ENCODE results near the gene SUMO1. TPM values are rescaled to one million over a fixed set of nuclear protein-coding genes. Genes with fewer than 3 reads are reported as not detected.

SUMO1 gene
- total and polyA plus RNA-seq, 2 of the 8 experiments (the other 6 are each of a cell fraction or from before 2014, with no cell fraction given), result 108 to 238 TPM

DNA sequence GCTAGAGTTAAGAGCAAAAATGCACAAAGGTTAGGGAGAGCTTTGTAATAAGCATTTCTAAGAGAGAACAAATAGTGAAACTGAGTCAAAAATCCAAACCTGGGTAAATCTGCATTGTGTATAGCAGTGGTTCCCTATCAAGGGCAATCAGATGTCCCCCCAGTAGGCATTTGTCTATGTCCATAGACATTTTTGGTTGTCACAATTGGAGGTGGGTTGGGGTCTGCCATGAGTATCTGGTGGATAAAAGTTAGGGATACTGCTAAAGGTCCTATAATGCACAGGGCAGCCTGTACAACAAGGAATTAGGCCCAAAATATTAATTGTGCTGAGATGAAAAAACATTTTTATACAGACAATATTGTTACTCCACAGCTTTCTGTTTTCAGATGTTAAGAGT is 48.2 kb upstream of the SUMO1 start:
- Histone ChIP-seq H3K4ac (replicated peaks; ENCODE audit: insufficient read length, low read depth, low read length) (no peak overlapping the region), H4K20me1 (replicated peaks in 1 of 2; ENCODE audit: control insufficient read depth in 1 of 2, insufficient read depth in 2 of 2, low read length in 2 of 2) (peaks cover 2 to 4% of the 10 kb centered on the region in 2 experiments), H2BK12ac (ENCODE audit: low read depth, low read length) (no peak overlapping the region), H3K18ac (ENCODE audit: extremely low read depth, low read length) (no peak overlapping the region), H2BK120ac (replicated peaks; ENCODE audit: low read depth, low read length) (no peak overlapping the region), H3K9me3 (ENCODE audit: insufficient read depth in 2 of 2, low read depth in 1 of 2, low read length in 1 of 2) (no peaks in the 10 kb centered on the region), H3K23me2 (ENCODE audit: low read depth, low read length) (no peaks in the 10 kb centered on the region), H3K79me2 (ENCODE audit: control insufficient read depth in 1 of 2, insufficient read depth in 2 of 2, low read length in 2 of 2) (peaks cover 0 to 27% of the 10 kb centered on the region in 2 experiments; a peak in 2 of 4 replicates), H4K91ac (replicated peaks; ENCODE audit: insufficient read length, low read length) (no peak overlapping the region), H2BK5ac (ENCODE audit: low read depth, low read length) (no peak overlapping the region), H2BK20ac (ENCODE audit: low read length) (no peak overlapping the region), H3K79me1 (ENCODE audit: low read depth, low read length) (no peaks in the 10 kb centered on the region; the same call in 1 of the 2 replicates), H2BK15ac (ENCODE audit: low read length) (no peak overlapping the region), H2AK5ac (ENCODE audit: low read depth, low read length) (no peak overlapping the region), H3K56ac (replicated peaks; ENCODE audit: insufficient read length, low read depth, low read length) (no peak overlapping the region), H3K36me3 (ENCODE audit: control insufficient read depth in 2 of 4, insufficient read depth in 4 of 4, low read length in 3 of 4) (peaks cover 44 to 100% (median 83%) of the 10 kb centered on the region in 4 experiments), H3K14ac (ENCODE audit: insufficient read length) (no peak overlapping the region), H4K5ac (ENCODE audit: insufficient read length, low read depth, low read length) (no peak overlapping the region), H3K27me3 (replicated peaks in 1 of 4; ENCODE audit: control insufficient read depth in 3 of 4, extremely low read depth in 1 of 4, insufficient read depth in 3 of 4, low read length in 3 of 4) (no peaks in the 10 kb centered on the region), H3K4me3 (ENCODE audit: extremely low read depth in 1 of 4, insufficient read depth in 2 of 4, low read depth in 3 of 4, low read length in 4 of 4) (no peak overlapping the region), H3K23ac (ENCODE audit: insufficient read length) (no peak overlapping the region), H3K9ac (replicated peaks in 1 of 4; ENCODE audit: extremely low read depth in 1 of 4, low read depth in 3 of 4, low read length in 3 of 4) (no peak overlapping the region), H4K8ac (ENCODE audit: extremely low read depth, insufficient read depth, low read length) (no peak overlapping the region), H3K4me2 (ENCODE audit: insufficient read depth in 1 of 2, low read depth in 2 of 2, low read length in 2 of 2) (no peak overlapping the region), H2AFZ (ENCODE audit: low read length) (no peak overlapping the region), H3K4me1 (replicated peaks in 1 of 4; ENCODE audit: control insufficient read depth in 3 of 4, insufficient read depth in 4 of 4, low read length in 3 of 4) (no peaks in the 10 kb centered on the region), H3K27ac (ENCODE audit: low read depth, low read length) (no peak overlapping the region)
- FAIRE-seq (no peak), DNase-seq (ENCODE audit: low read depth in 1 of 2, low spot score in 2 of 2) (no peak)
- CTCF ChIA-PET (ENCODE audit: partially characterized antibody), result interaction anchor here (0.6 to 3.3 kb wide), 3 partner anchors 8 to 607 kb away, joined by 4 to 19 read pairs (median 4); no protein-coding TSS in a partner anchor
- POLR2A ChIA-PET (ENCODE audit: partially characterized antibody), result interaction anchor here (0.8 to 1.7 kb wide), 4 partner anchors 9 to 19 kb away, joined by 3 to 5 read pairs (median 4); no protein-coding TSS in a partner anchor
- TF ChIP-seq EP300 (IDR thresholded peaks at IDR 0.05; ENCODE audit: borderline replicate concordance in 1 of 2, low read depth in 2 of 2, low read length in 2 of 2) (no peak), MAFK (IDR thresholded peaks at IDR 0.05; ENCODE audit: low read depth, low read length) (no peak), JUN (IDR thresholded peaks at IDR 0.05; ENCODE audit: low read depth, low read length) (no peak), PHF8 (conservative IDR thresholded peaks at IDR 0.05; ENCODE audit: low read depth, low read length) (no peak), POLR2A (IDR thresholded peaks at IDR 0.05; ENCODE audit: control extremely low read depth in 1 of 2, low read depth in 2 of 2, low read length in 2 of 2) (peak in 1 of 2 experiments; percentile 29; a peak in 1 of 3 replicates), SAP30 (IDR thresholded peaks at IDR 0.05; ENCODE audit: insufficient read depth, insufficient replicate concordance, low read length) (no peak), RNF2 (IDR thresholded peaks at IDR 0.05; ENCODE audit: borderline replicate concordance, low read depth, low read length, missing control alignments, poor library complexity, severe bottlenecking) (no peak), CBX5 (IDR thresholded peaks at IDR 0.05; ENCODE audit: low read depth, low read length) (no peak)
- TF ChIP-seq, protein P1, sequence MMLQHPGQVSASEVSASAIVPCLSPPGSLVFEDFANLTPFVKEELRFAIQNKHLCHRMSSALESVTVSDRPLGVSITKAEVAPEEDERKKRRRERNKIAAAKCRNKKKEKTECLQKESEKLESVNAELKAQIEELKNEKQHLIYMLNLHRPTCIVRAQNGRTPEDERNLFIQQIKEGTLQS (IDR thresholded peaks at IDR 0.05; ENCODE audit: insufficient read depth, low read depth, low read length), result no peak
